ENCODE results near the gene RNASE11. TPM values are rescaled to one million over a fixed set of nuclear protein-coding genes. Genes with fewer than 3 reads are reported as not detected.

Gene RNASE11
- total and polyA plus RNA-seq, 2 donors (not counting 1 experiment from before 2014, with no cell fraction given) = not detected

- H3K4me1 ChIP-seq (ENCODE audit: control insufficient read depth in 2 of 2, insufficient read depth in 2 of 2, low read length in 2 of 2) = peaks cover 38 to 51% of the 10 kb centered on the region in 2 donors
- H3K27me3 ChIP-seq (replicated peaks in 1 of 4; ENCODE audit: control extremely low read depth in 1 of 4, control insufficient read depth in 3 of 4, insufficient read depth in 4 of 4, low read length in 3 of 4) = no peaks in the 10 kb centered on the region
- no peaks in the 10 kb centered on the region for H3K36me3 ChIP-seq (replicated peaks in 1 of 2; ENCODE audit: control extremely low read depth in 1 of 2, control insufficient read depth in 1 of 2, extremely low read depth in 1 of 2, insufficient read depth in 2 of 2, low read length in 1 of 2)
- Mint-ChIP-seq H3K9me3 (ENCODE audit: insufficient read depth) (no peaks in the 10 kb centered on the region), H3K27me3 (no peaks in the 10 kb centered on the region), H3K27ac (no peak overlapping the region), H3K4me1 (peaks cover 6% of the 10 kb centered on the region), H3K4me3 (no peak overlapping the region)
- H2AFZ ChIP-seq (ENCODE audit: insufficient read depth, low read depth, low read length, poor library complexity, severe bottlenecking) = peak overlapping the region; percentile 81
- peak; percentile 86 for DNase-seq
- intact Hi-C loops (cut with micrococcal nuclease) = loop anchor here (5.0 to 10.0 kb wide), 3 partner anchors 172 to 495 kb away; partner anchors contain the start of genes RNASE6 and TMEM253
- H3K4me2 ChIP-seq (replicated peaks; ENCODE audit: low read depth, low read length, poor library complexity, severe bottlenecking) = peak overlapping the region; percentile 94
- no peaks in the 10 kb centered on the region for H3K9me3 ChIP-seq (ENCODE audit: control extremely low read depth in 1 of 3, control insufficient read depth in 2 of 3, insufficient read depth in 1 of 3, low read length in 2 of 3)
- H3K9ac ChIP-seq (ENCODE audit: low read length) = peak overlapping the region; percentile 83
- peak overlapping the region; percentile 74 to 92 (median 86) for H3K4me3 ChIP-seq (ENCODE audit: control extremely low read depth in 1 of 5, extremely low read depth in 1 of 5, insufficient read depth in 1 of 5, low read depth in 2 of 5, low read length in 4 of 5)
- ChIA-PET POLR2A (interaction anchor here (1.2 to 1.6 kb wide), 3 partner anchors 73 to 282 kb away, joined by 3 to 4 read pairs (median 3); no protein-coding TSS in a partner anchor), CTCF (interaction anchor here (0.6 to 8.9 kb wide), 23 partner anchors 8 to 361 kb away, joined by 3 to 215 read pairs (median 5); partner anchors contain the start of genes CCNB1IP1, PARP2, RNASE4 and TEP1)
- H3K27ac ChIP-seq (ENCODE audit: low read length in 2 of 2) = peak overlapping the region; percentile 11 to 37
- H4K20me1 ChIP-seq (ENCODE audit: control insufficient read depth, insufficient read depth, low read length, poor library complexity, severe bottlenecking) = no peaks in the 10 kb centered on the region
- peak; percentile 10 for ATAC-seq (ENCODE audit: low read depth)
- no peak for TF ChIP-seq EZH2 (IDR thresholded peaks at IDR 0.05; ENCODE audit: borderline replicate concordance, insufficient read depth, low read depth, low read length, poor library complexity, severe bottlenecking)
- no peak for TF ChIP-seq CTCF (IDR thresholded peaks at IDR 0.05)
- 2% methylated on average over 11 of the region's 27 CpGs for WGBS (ENCODE audit: insufficient coverage)
- no peaks in the 10 kb centered on the region for H3K79me2 ChIP-seq (ENCODE audit: control insufficient read depth, insufficient read depth, low read length)
These were observed 22.4 kb upstream of the RNASE11 start for GRCh38 chr14:20610002-20610765.
